Measurements from ENCODE around the gene FANCG. TPM values are rescaled to one million over a fixed set of nuclear protein-coding genes. Genes with fewer than 3 reads are reported as not detected.

Gene FANCG
- total RNA-seq, 2 donors from 2014 or later, result 114 to 194 TPM

Other genes starting within 250 kb of the FANCG start
- under 1 TPM; 0.06 to 0.09 TPM for gene PHF24, start 121.7 kb downstream of the FANCG start, total RNA-seq
- gene DNAJB5, start 90.2 kb downstream of the FANCG start, total RNA-seq, result 10 to 100 TPM in 1 of 2 donors, 1 to 10 TPM in 1; 9.3 to 42.5 TPM
- 100 to 1,000 TPM; 208 to 305 TPM for gene VCP, start 7.3 kb downstream of the FANCG start, total RNA-seq
- gene PIGO, start 16.6 kb upstream of the FANCG start, total RNA-seq, result 10 to 100 TPM; 13.0 to 20.3 TPM
- gene STOML2, start 23.2 kb upstream of the FANCG start, total RNA-seq, result 100 to 1,000 TPM; 151 to 216 TPM
- gene ATOSB, start 35.9 kb upstream of the FANCG start, total RNA-seq, result 10 to 100 TPM in 1 of 2 donors, 1 to 10 TPM in 1; 6.9 to 19.9 TPM
- 1 to 10 TPM; 2.3 to 5.0 TPM for gene UNC13B, start 82.1 kb upstream of the FANCG start, total RNA-seq

Data from activated naive CD4-positive, alpha-beta T cell treated with anti-CD3 and anti-CD28 coated beads, Interleukin-2, amount 50 U/mL, for 72 hours (primary cell).